Right lobe of liver (tissue), 6 donors: ENCODE results near the gene GSG1L. TPM values are rescaled to one million over a fixed set of nuclear protein-coding genes. Genes with fewer than 3 reads are reported as not detected.
A peak's percentile ranks its signal among the peaks of the same experiment; 100 is the strongest.

Experiments used
- ATAC-seq, 4 donors: fragments of 200-7000 bp; cut with Tn5 transposase; one replicate each; pipeline ENCODE4 v1.9.1; 2020; ENCODE audit warnings: mild to moderate bottlenecking in 4 of 4, moderate library complexity in 4 of 4
- DNase-seq, 3 donors: peaks; one replicate each; pipeline ENCODE4 v3.0.0-alpha.2; 2020
- H3K27ac ChIP-seq, 3 donors: fragments of 200-600 bp; one replicate each; pipeline ENCODE4 v1.8.0; 2022
- H3K27me3 ChIP-seq, 2 donors: fragments of 200-600 bp; one replicate each; pipeline ENCODE4 v1.8.0; 2022
- H3K36me3 ChIP-seq, 4 donors: fragments of 200-600 bp; sonication (generic) in 1 of 4; one replicate each; pipeline versions ENCODE4 v1.5.1 to v1.8.0; 2017 to 2022; ENCODE audit warnings: control low read depth in 1 of 4
- H3K4me1 ChIP-seq, 4 donors: fragments of 200-600 bp; sonication (generic) in 1 of 4; one replicate each; pipeline versions ENCODE4 v1.5.1 to v1.8.0; 2017 to 2022; ENCODE audit warnings: control low read depth in 1 of 4
- H3K4me3 ChIP-seq, 3 donors: fragments of 200-600 bp; one replicate each; pipeline ENCODE4 v1.8.0; 2022
- H3K9me3 ChIP-seq, 4 donors: fragments of 200-600 bp; sonication (generic) in 1 of 4; one replicate each; pipeline versions ENCODE4 v1.5.1 to v1.8.0; 2017 to 2022; ENCODE audit warnings: control low read depth in 1 of 4
- CTCF ChIP-seq, 4 donors: fragments of 200-600 bp in 3 of 4; fragments of 450-650 bp in 1 of 4; IDR thresholded peaks; one replicate each; pipeline versions ENCODE4 v1.5.1 to v1.8.0; 2016 to 2022; ENCODE audit warnings: antibody characterized with exemption in 4 of 4, mild to moderate bottlenecking in 2 of 4
- POLR2A ChIP-seq: fragments of 450-650 bp; IDR thresholded peaks from one replicate; pipeline ENCODE4 v1.6.1; 2017; ENCODE audit warnings: antibody characterized with exemption, mild to moderate bottlenecking
- WGBS: methylation state at CpG from one replicate; pipeline ENCODE4 v1.1.6; 2018; ENCODE audit warnings: low coverage, low lambda C conversion rate; ENCODE audit not compliant: insufficient coverage; ENCODE audit errors: missing lambda C conversion rate; 5-methylcytosine and 5-hydroxymethylcytosine counted together
- intact Hi-C, 2 donors: fragments of 100-400 bp; cut with DNase I; formaldehyde crosslinking; loops; one replicate each; pipeline versions ENCODE4 v1.11.2 to v1.14.1; 2022
- total RNA-seq, 6 experiments: library from RNA; depleted of rRNA in 2 of 6; stranded (reverse); fragments of >200 nt in 2 of 6; fragmentation: NEBNext Ultra II Directional in 3 of 6; extraction: Animal tissue kit (Norgen Biotek cat#: 25700) in 3 of 6; gene quantifications; one replicate each; pipeline versions ENCODE4 v1.1.0 to v1.2.4, GENCODE V29; 2016 to 2023
- donor health status: DM: no; HTN: yes; CAD: no.
- donor health status: DM: no; HTN: no; CAD: no.
- donor health status: DM: no; HTN: no; CAD: no.
- donor health status: DM: no; HTN: yes; CAD: no.
- donor health status: DM: no; HTN: yes; CAD: no.

Gene GSG1L
- total RNA-seq, 6 experiments from 2014 or later = 0.33 TPM; not detected in 5

- no peaks in the 10 kb centered on the region for H3K9me3 ChIP-seq
- H3K4me1 ChIP-seq = no peaks in the 10 kb centered on the region
- WGBS = 58% methylated on average over 3 of the region's 4 CpGs
- peak in 1 of 3 donors; percentile 4 for DNase-seq
- TF ChIP-seq CTCF (IDR thresholded peaks at IDR 0.05) (no peak), POLR2A (no peak)
- ATAC-seq = no peak
- intact Hi-C loops = loop anchor here (10.0 kb wide), 1 partner anchor 86 kb away; the partner anchor contains the start of gene GSG1L (in 2 of the 2)
- H3K27ac ChIP-seq = no peak overlapping the region
- no peaks in the 10 kb centered on the region for H3K27me3 ChIP-seq
- no peak overlapping the region for H3K4me3 ChIP-seq
- no peaks in the 10 kb centered on the region for H3K36me3 ChIP-seq
Measured at GRCh38 chr16:27978876-27979275, 84.6 kb downstream of the GSG1L start.

GRCh38 chr16:27977966-27978365, 85.5 kb downstream of the GSG1L start:
- no peak for TF ChIP-seq POLR2A
- no peak for TF ChIP-seq CTCF (IDR thresholded peaks at IDR 0.05)
- intact Hi-C loops = loop anchor here (10.0 kb wide), 1 partner anchor 87 kb away; the partner anchor contains the start of gene GSG1L (in 2 of the 2)
- 60% methylated on average over 3 of the region's 7 CpGs for WGBS
- Histone ChIP-seq H3K9me3 (no peaks in the 10 kb centered on the region), H3K27ac (no peak overlapping the region), H3K36me3 (no peaks in the 10 kb centered on the region), H3K4me1 (no peaks in the 10 kb centered on the region), H3K27me3 (no peaks in the 10 kb centered on the region), H3K4me3 (no peak overlapping the region)
- ATAC-seq (no peak), DNase-seq (peak in 1 of 3 donors; percentile 20)

GRCh38 chr16:27976990-27977389, 86.5 kb downstream of the GSG1L start:
- intact Hi-C loops = loop anchor here (10.0 kb wide), 1 partner anchor 88 kb away; the partner anchor contains the start of gene GSG1L (in 2 of the 2)
- Histone ChIP-seq H3K27me3 (no peaks in the 10 kb centered on the region), H3K36me3 (no peaks in the 10 kb centered on the region), H3K27ac (no peak overlapping the region), H3K4me3 (no peak overlapping the region), H3K9me3 (no peaks in the 10 kb centered on the region), H3K4me1 (no peaks in the 10 kb centered on the region)
- WGBS = 71% methylated on average over 6 of the region's 9 CpGs
- TF ChIP-seq POLR2A (no peak), CTCF (IDR thresholded peaks at IDR 0.05) (no peak)
- ATAC-seq (no peak), DNase-seq (peak in 1 of 3 donors; percentile 23)

- TF ChIP-seq CTCF (IDR thresholded peaks at IDR 0.05) = no peak
- no peak for TF ChIP-seq POLR2A
- no peak for ATAC-seq
- H3K27me3 ChIP-seq = no peaks in the 10 kb centered on the region
- intact Hi-C loops = loop anchor here (10.0 kb wide), 1 partner anchor 90 kb away; the partner anchor contains the start of gene GSG1L (in 2 of the 2)
- H3K27ac ChIP-seq = no peak overlapping the region
- no peaks in the 10 kb centered on the region for H3K4me1 ChIP-seq
- no peaks in the 10 kb centered on the region for H3K9me3 ChIP-seq
- peak in 1 of 3 donors; percentile 30 for DNase-seq
- no peaks in the 10 kb centered on the region for H3K36me3 ChIP-seq
- H3K4me3 ChIP-seq = no peak overlapping the region
- WGBS = 58% methylated on average over 6 of the region's 11 CpGs
Measured at GRCh38 chr16:27974896-27975540, 88.5 kb downstream of the GSG1L start.
